GM19023 (cell line): Measurements from ENCODE around the gene TMEM225.
"Not testable (repeated sequence)": the region's sequence is repeated elsewhere in the genome, so short reads cannot be mapped to it uniquely, and the experiment has no call there.

Experiments
- ATAC-seq: cut with Tn5 transposase; IDR thresholded peaks from one replicate; pipeline ENCODE4 v1.9.1; 2021; ENCODE audit warnings: mild to moderate bottlenecking, moderate library complexity; ENCODE audit not compliant: unreplicated experiment

Gene TMEM225, protein sequence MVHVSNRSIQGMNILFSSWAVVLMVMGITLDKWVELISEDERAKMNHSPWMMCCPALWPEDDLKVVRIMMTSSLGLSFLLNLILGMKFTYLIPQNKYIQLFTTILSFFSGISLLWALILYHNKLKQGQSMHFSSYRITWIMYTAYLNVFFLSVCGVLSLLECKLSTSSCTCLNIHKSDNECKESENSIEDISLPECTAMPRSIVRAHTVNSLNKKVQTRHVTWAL

GRCh38 chr11:123885570-123885969 is at the start of gene TMEM225:
Gene TMEM225, minus strand, starts transcription at chr11:123885670. Its CDS starts 245 bp downstream, at chr11:123885425.
- ATAC-seq: no peak

- ATAC-seq: no peak
Observed at GRCh38 chr11:123924027-123924426, 38.6 kb upstream of the TMEM225 start.

- ATAC-seq: no peak
Observed at GRCh38 chr11:123920943-123921342, 35.5 kb upstream of the TMEM225 start.

GRCh38 chr11:123905826-123906225 is 20.4 kb upstream of the TMEM225 start:
- ATAC-seq: no peak

GRCh38 chr11:123904932-123905331 is 19.5 kb upstream of the TMEM225 start:
- no peak for ATAC-seq

DNA sequence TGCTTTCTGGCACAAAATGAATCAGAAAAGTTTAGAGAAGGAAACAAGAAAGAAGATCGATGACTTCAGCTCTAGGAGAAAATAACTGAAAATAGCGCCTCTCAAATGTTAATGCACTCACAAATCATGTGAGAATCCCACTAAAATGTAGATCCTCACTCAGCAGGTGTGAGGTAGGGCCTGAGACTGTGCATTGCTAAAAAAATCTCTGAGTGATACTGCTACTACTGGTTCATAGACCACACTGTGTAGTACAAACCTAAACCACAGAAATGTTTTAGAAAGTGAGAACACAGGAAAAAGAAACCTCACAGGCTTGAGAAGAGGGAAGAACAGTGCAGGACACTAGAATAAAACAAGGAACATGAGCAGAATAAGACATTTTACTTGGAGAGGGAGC is 18.5 kb upstream of the TMEM225 start:
- peak; percentile 73 for ATAC-seq

DNA sequence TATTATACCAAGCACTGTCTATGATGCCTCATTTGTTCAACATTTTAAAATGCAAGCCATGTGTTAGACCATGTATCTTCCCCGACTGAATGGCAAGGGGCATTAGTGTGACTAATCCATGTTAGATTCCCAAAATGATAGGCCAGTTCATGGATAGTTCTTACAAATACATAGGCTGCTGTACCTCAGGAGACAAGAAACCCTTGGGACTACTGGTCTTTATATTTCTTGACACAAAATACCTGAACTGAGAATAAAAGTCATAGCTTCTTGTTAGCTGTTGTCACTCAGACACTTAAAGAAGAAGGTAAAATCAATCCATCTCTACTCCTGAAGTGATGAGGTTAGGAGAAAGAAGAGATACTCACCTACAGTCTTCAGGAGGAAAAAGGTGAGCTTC is 16.4 kb upstream of the TMEM225 start, which contains the start of gene OR8D4:
OR8D4 (plus strand) TSS at position 301 of the 400 bp plus-strand sequence. CDS start 4,265 bp downstream, outside the sequence.
- no peak for ATAC-seq

GRCh38 chr11:123899792-123900191 is 14.3 kb upstream of the TMEM225 start:
- ATAC-seq: no peak

GRCh38 chr11:123892031-123892430 is 6.6 kb upstream of the TMEM225 start:
- no peak for ATAC-seq

GRCh38 chr11:123880912-123881311 is 4.6 kb downstream of the TMEM225 start:
- ATAC-seq: no peak

- ATAC-seq: not testable (repeated sequence)
Observed at GRCh38 chr11:123867795-123868194, 17.7 kb downstream of the TMEM225 start.

DNA sequence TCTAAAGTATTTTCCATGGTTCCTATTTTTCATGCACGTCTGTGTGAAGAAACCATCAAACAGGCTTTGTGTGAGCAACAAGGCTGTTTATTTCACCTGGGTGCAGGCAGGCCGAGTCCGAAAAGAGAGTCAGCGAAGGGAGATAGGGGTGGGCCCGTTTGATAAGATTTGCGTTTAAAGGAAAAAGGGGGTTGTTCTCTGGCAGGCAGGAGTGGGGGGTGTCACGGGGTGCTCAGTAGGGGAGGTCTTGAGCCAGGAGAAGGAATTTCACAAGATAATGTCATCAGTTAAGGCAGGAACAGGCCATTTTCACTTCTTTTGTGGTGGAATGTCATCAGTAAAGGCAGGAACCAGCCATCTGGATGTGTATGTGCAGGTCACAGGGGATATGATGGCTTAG is 20.2 kb downstream of the TMEM225 start:
- ATAC-seq: not testable (repeated sequence)

DNA sequence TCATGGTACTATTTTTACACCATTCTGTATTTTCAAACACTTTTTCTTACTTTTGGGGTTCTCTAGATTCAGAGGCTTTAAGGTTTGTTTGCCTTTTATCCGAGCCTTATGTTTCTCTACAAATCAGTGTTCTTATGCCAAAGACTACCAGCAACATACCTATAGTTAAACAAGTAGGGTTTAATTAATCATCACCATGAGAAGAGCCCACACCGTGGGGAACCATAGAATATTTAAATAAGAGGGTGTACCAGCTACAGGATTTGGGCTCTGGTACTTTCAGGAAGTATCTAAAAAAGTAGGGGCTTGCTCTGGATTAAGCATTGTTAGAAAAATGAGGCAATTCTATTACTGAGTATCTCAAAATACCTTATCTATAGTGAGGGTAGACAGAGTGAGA is 25.7 kb downstream of the TMEM225 start:
- ATAC-seq: no peak

GRCh38 chr11:123856444-123856843 is 29.0 kb downstream of the TMEM225 start:
- ATAC-seq: no peak

DNA sequence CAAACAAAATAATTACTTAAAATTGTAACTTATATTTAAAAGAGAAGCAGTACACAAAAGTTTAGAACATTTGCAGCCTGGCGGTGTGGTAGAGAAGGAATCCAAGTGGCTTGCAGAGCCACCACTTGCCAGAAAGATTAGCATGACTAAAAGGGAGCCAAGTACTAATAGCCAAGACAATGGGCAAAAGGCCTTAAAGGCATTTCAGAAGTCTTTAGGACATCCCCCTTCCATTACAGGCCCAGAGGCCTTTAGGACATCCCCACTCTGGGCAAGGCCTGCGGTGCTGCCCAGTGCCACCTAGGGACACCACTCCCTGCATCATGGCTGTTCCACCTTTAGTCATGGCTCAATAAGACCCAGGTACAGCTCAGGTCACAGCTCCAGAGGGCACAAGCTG is 32.4 kb downstream of the TMEM225 start:
- ATAC-seq: no peak

DNA sequence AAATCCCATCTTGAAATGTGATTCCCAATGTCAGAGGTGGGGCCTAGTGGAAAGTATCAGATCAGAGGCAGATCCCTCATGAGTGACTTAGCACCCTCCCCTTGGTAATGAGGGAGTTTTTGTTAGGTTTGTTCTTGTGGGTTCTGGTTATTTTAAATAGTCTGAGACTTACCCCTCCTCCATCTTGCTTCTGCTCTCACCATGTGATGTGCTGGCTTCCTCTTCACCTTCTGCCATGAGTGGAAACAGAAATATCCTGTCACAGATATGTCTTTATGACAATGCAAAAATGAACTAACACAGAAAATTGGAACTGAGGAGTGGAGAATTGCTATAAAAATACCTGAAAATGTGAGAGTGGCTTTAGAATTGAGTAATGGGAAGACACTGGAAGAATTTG is 33.1 kb downstream of the TMEM225 start:
- ATAC-seq: no peak

- ATAC-seq: no peak
Observed at GRCh38 chr11:123851110-123851509, 34.4 kb downstream of the TMEM225 start.

DNA sequence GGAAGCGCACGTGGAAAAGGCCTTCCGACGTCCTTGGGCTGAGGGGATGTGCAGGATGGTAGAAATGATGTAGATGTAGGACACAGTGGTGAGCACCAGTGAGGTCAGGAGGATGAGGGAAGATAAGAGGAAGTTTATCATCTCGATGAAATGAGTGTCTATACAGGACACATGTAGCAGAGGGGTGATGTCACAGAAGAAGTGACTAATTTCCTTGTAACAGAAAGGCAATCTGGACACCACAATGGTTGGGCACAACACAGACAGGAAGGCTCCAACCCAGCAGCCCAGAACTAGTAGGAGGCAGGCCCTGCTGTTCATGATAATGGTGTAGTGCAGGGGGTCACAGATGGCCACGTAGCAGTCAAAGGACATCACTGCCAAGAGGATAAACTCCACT is 44.3 kb downstream of the TMEM225 start:
- ATAC-seq: no peak

DNA sequence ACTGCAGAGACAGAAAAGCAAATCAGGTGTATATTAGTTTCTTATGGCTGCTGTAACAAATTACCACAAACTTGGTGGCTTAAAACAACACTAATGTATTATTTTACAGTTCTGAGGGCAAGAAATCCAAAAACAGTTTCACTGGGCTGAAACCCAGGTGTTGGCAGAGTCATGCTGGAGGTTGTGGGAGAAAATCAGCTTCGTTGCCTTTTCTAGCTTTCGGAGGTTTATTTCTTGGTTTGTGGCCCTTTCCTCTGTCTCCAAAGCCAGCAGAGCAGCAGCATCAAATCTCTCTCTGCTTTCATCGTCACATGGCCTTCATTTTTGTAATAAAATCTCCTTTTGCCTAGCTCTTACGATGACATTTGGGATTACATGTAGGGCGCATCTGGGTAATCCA is 46.3 kb downstream of the TMEM225 start:
- ATAC-seq: no peak

GRCh38 chr11:123838659-123839058 is 46.8 kb downstream of the TMEM225 start:
- no peak for ATAC-seq

- ATAC-seq: no peak
Observed at GRCh38 chr11:123838199-123838598, 47.3 kb downstream of the TMEM225 start.

DNA sequence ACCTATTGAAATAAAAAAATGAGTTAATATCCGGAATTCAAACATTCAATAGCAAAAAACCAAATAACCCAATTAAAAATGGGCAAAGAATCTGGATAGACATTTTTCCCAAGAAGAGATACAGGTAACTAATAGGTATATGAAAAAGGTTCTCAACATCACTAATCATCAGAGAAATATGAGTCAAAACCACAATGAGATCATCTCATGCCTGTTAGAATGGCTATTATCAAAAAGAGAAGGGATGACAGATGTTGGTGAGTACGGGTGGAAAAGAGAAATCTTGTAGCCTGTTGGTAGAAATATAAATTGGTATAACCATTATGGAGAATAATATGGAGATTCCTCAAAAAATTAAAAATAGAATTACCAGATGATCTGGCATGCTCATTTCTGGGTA is 52.4 kb downstream of the TMEM225 start:
- ATAC-seq: no peak
